Measurements from ENCODE around the gene IGFBP3.

DNA sequence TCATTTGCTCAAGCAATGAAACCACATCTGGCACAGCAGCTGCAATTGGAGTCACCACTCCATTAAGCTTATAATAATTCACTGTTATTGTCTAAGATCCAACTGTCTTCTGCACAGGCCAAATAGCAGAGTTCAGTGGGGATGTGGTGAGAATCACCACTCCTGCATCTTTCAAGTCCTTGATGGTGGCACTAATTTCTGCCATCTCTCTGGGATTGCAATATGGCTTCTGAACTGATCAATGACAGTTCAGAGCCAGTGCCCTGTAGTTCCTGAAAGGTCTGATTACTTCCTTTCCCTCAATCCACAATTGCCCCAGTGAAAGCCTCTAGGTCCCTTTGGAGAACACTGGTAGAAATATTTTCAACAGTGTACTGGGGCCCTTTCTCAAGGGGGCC, 26.4 kb downstream of the IGFBP3 start:
- TF ChIP-seq EZH2 (IDR thresholded peaks at IDR 0.05; ENCODE audit: low read depth, unreplicated experiment): no peak
- TF ChIP-seq CTCF (conservative IDR thresholded peaks at IDR 0.05; ENCODE audit: low read depth in 2 of 2): no peak
- no peak for TF ChIP-seq JUNB (IDR thresholded peaks at IDR 0.05; ENCODE audit: unreplicated experiment)
- TF ChIP-seq EZH2phosphoT487 (IDR thresholded peaks at IDR 0.05; ENCODE audit: unreplicated experiment): no peak

All from GM23338 (cell line).